H7 (cell line): ENCODE results near the gene COPE. TPM values are rescaled to one million over a fixed set of nuclear protein-coding genes. Genes with fewer than 3 reads are reported as not detected.
A peak's percentile ranks its signal among the peaks of the same experiment; 100 is the strongest.

Experiments used
- DNase-seq: peaks from one replicate; pipeline ENCODE4 v3.0.0; 2012
- H3K27me3 ChIP-seq: 2 replicates; pipeline ENCODE4 v1.6.0; 2011; ENCODE audit warnings: mild to moderate bottlenecking, low read length; ENCODE audit not compliant: control insufficient read depth, insufficient read depth
- H3K36me3 ChIP-seq: replicated peaks from 2 replicates; pipeline ENCODE4 v1.5.1; 2011; ENCODE audit warnings: low read length; ENCODE audit not compliant: control insufficient read depth, insufficient read depth
- H3K4me3 ChIP-seq: 2 replicates; pipeline ENCODE4 v1.5.1; 2011; ENCODE audit warnings: low read depth, mild to moderate bottlenecking, control low read depth, low read length, moderate library complexity; ENCODE audit not compliant: insufficient read depth
- total RNA-seq: library from RNA; depleted of rRNA; stranded (reverse); fragments of >200 nt; shearing (Covaris generic); gene quantifications from 2 replicates; pipeline ENCODE4 v1.2.3, GENCODE V29; 2014; rRNA removed

COPE gene
- total RNA-seq, 1 experiment from 2014 or later, result 306 TPM

DNA sequence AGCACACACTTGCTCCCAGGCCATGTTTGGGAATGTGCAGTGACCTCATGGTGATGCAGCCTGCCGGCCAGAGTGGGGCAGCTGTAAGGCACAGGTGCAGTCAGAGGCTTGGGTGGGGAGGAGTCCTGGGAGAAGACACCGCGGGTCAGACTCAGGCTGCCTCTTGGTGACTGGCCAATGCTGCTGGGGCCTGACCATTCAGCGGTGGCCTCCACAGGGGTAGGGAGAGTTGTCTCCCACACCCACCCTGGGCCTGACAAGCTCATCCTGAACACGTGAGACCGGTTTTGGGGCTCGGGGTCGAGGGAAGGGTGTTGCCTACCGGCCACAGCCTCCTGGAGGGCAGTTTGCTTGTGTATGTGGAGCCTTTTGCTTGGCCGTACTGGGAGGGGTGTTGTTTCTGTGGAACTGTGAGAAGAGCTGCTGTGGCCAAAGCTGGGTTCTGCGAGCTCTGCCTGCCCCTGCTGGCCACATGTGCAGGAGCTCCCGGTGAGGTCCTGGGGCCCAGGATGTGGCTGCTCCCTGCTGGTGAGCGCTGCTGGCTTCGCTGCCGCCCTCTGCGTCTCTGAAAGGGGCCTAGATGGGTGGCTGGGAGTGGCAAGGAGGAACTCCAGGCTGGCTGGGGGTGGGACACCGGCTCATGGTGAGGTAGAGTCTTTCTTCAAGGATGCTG lies 65.3 kb downstream of the COPE start:
- peak; percentile 77 for DNase-seq
- Histone ChIP-seq H3K36me3 (peaks cover 59% of the 10 kb centered on the region), H3K27me3 (no peaks in the 10 kb centered on the region), H3K4me3 (no peak overlapping the region)

- no peak for DNase-seq
- Histone ChIP-seq H3K4me3 (no peak overlapping the region), H3K36me3 (peaks cover 61% of the 10 kb centered on the region), H3K27me3 (no peaks in the 10 kb centered on the region)
Observed at GRCh38 chr19:18852648-18853047, 66.5 kb downstream of the COPE start.

DNA sequence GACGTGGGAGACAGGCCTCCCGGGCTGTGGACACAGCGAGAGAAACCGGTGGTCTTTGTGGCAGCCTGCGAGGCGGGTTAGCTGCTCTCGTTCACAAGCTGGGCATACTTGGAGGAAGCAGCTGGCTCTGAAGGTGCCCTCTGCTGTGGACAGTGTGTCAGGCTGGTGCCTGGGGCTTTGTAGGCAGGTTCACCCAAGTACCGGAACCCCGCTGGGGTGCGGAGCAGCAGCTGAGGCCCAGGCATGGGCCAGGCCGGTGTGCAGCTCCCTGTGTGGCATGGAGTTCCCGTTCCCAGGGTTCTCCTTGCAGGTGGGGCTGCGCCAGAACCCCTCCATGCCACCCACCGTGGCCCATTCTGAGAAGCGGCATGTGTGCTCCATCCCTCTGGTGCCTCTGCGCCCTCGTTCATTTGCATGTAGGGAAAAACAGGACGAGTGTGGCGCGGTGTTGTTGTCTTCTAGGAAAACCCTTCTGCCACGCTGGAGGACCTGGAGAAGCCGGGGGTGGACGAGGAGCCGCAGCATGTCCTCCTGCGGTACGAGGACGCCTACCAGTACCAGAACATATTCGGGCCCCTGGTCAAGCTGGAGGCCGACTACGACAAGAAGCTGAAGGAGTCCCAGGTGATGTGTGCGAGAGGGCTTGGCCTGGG lies 67.4 kb downstream of the COPE start:
- no peak for DNase-seq
- Histone ChIP-seq H3K4me3 (no peak overlapping the region), H3K36me3 (peaks cover 59% of the 10 kb centered on the region), H3K27me3 (no peaks in the 10 kb centered on the region)

DNA sequence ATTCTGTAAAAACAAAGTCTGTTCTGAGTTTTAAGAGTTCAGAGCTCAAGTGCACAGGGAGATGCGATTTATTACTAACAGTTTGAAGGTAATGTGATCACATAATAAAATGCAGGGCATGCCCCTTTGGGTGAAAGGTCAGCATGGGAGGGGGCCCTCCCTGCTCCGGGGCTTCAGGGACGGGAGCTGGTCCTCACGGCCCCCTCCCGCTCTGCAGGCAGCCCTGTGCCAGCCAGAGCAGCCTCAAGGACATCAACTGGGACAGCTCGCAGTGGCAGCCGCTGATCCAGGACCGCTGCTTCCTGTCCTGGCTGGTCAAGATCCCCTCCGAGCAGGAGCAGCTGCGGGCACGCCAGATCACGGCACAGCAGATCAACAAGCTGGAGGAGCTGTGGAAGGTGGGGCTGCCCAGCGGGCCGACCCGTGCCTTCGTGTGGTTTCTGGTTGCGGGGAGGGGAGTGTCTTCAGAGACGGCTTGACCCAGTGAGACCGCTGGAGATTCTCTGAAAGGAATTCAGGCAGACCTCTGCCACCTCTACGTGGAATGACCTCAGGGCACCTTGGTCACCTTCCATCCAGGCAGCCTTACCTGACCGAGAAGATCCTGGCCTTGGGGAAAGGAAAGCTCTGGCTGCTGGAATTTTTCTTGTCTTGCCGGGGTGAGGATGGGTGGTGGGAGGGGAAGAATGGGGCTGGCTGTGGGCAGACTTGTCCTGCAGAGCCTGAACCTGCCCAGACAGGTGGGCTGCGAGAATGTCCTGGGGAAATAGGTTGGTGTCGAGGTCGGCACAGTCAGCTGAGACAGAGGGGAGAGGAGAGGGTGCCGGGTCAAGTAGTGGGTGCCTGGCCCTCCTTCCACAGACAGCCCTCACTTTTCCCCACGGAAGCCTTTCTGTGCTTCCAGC lies 68.5 kb downstream of the COPE start:
- peaks cover 48% of the 10 kb centered on the region for H3K36me3 ChIP-seq
- no peaks in the 10 kb centered on the region for H3K27me3 ChIP-seq
- H3K4me3 ChIP-seq, result no peak overlapping the region
- no peak for DNase-seq

DNA sequence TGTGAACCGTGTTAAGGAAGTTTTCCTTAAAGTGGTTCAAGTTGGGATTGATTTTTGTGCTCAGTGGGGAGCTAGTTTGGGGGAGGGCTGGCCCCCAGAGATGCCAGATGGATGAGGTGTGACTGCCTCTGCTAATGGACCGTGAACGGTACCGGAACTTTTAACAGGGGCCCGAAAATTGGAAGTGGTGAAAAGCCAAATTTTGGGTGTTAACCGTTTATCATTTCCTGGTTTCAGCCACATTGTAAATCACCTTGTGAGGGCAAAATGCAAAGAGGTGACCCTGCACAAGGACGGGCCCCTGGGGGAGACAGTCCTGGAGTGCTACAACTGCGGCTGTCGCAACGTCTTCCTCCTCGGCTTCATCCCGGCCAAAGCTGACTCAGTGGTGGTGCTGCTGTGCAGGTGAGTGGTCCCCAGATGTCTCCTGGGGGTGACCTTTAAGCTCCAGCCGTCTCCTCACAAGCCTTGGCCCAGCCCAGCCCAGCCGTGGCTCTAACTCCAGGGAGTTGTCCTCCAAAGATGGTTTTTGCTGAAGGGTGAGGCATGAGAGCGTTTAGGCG lies 69.3 kb downstream of the COPE start:
- Histone ChIP-seq H3K27me3 (no peaks in the 10 kb centered on the region), H3K36me3 (peaks cover 42% of the 10 kb centered on the region), H3K4me3 (no peak overlapping the region)
- no peak for DNase-seq

Other genes starting within 250 kb of the COPE start
- 3.7 and 6.1 TPM in 2 replicates for gene CRTC1, start 235.7 kb downstream of the COPE start, total RNA-seq
- not detected in 2 replicates for gene COMP, start 128.1 kb downstream of the COPE start, total RNA-seq
- 92.6 and 95.8 TPM in 2 replicates for gene UPF1, start 87.4 kb downstream of the COPE start, total RNA-seq
- gene CERS1, start 23.2 kb downstream of the COPE start, total RNA-seq, result 7.8 and 8.5 TPM in 2 replicates
- gene DDX49, start 328 bp upstream of the COPE start, total RNA-seq, result 44.7 and 63.1 TPM in 2 replicates
- gene HOMER3, start 21.8 kb upstream of the COPE start, total RNA-seq, result 25.1 and 35.7 TPM in 2 replicates
- 54.5 and 79.0 TPM in 2 replicates for gene SUGP2, start 114.1 kb upstream of the COPE start, total RNA-seq
- 69.4 and 100.0 TPM in 2 replicates for gene ARMC6, start 114.2 kb upstream of the COPE start, total RNA-seq
- 4.8 and 8.0 TPM in 2 replicates for gene SLC25A42, start 144.6 kb upstream of the COPE start, total RNA-seq
- gene TMEM161A, start 219.1 kb upstream of the COPE start, total RNA-seq, result 26.6 and 36.3 TPM in 2 replicates